Prostate gland (tissue), 2 donors: ENCODE results near the gene ZNF586.

ENCODE experiments used
- POLR2A ChIP-seq: fragments of 450-650 bp; IDR thresholded peaks from one replicate; pipeline ENCODE4 v1.6.1; 2016; ENCODE audit warnings: antibody characterized with exemption, mild to moderate bottlenecking
- POLR2AphosphoS5 ChIP-seq: sonication (generic); formaldehyde crosslinking; IDR thresholded peaks from one replicate; pipeline ENCODE4 v1.6.1; 2017; ENCODE audit warnings: antibody characterized with exemption
- TF ChIP-seq, protein P1 (sequence below), 4 experiments: fragments of 200-600 bp in 2 of 4; fragments of 450-650 bp in 2 of 4; sonication (generic) in 2 of 4; IDR thresholded peaks; 1 replicate in 3 of 4; 2 replicates in 1 of 4; pipeline ENCODE4 v1.5.1; 2016 to 2019; ENCODE audit warnings: antibody characterized with exemption in 4 of 4, mild to moderate bottlenecking in 2 of 4, moderate library complexity in 2 of 4

DNA sequence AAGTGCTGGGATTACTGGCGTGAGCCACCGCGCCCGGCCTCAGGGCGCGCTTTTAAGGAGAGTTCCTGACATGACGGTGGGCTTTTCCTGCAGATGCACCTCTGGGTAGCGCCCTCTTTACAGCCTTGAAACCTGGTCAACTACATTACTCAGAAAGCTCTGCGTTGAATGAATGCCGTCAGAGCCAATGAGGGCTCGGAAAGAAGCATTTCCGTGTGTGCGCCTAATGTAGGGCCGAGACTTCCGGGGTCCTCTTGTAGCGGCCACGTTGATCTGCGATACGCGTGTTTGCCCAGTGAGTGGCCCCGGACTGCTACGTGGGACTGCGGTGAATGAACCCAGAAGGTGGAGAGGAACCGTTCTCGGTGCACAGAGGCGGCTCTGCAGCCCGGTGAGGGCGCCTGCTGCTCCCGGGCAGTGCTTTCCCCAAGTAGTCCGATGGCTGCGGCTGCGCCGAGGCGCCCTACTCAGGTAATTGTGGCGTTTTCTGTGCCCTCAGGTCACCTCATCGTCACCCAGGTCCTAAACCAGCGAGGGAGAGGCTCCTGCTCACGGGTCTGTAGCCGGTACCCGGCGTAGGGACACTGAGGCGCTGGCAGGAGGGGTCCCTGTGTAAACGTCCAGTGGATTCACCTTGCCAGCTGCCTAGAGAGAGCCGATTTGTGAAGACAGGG, 50.1 kb downstream of the ZNF586 start:
- TF ChIP-seq POLR2AphosphoS5 (peak; percentile 95), POLR2A (peak; percentile 57)
- TF ChIP-seq, protein P1, sequence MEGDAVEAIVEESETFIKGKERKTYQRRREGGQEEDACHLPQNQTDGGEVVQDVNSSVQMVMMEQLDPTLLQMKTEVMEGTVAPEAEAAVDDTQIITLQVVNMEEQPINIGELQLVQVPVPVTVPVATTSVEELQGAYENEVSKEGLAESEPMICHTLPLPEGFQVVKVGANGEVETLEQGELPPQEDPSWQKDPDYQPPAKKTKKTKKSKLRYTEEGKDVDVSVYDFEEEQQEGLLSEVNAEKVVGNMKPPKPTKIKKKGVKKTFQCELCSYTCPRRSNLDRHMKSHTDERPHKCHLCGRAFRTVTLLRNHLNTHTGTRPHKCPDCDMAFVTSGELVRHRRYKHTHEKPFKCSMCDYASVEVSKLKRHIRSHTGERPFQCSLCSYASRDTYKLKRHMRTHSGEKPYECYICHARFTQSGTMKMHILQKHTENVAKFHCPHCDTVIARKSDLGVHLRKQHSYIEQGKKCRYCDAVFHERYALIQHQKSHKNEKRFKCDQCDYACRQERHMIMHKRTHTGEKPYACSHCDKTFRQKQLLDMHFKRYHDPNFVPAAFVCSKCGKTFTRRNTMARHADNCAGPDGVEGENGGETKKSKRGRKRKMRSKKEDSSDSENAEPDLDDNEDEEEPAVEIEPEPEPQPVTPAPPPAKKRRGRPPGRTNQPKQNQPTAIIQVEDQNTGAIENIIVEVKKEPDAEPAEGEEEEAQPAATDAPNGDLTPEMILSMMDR (IDR thresholded peaks at IDR 0.05), result peak in 2 of 4 experiments; percentile 30 to 31
